Measurements from ENCODE around the gene POLR1E.

The POLR1E gene

GRCh38 chr9:37464006-37464405 is 21.7 kb upstream of the POLR1E start:
- Histone ChIP-seq H3K36me3 (ENCODE audit: control insufficient read depth, low read length) (peaks cover 14% of the 10 kb centered on the region; the same call in 1 of the 2 replicates), H3K9me3 (ENCODE audit: control insufficient read depth, insufficient read depth, low read length) (no peaks in the 10 kb centered on the region), H3F3A (ENCODE audit: control insufficient read depth, insufficient read depth) (no peaks in the 10 kb centered on the region), H3K4me3 (ENCODE audit: low read length) (peak overlapping the region; percentile 98), H3K27ac (ENCODE audit: low read depth, low read length) (peak overlapping the region; percentile 74; the same call in 1 of the 2 replicates), H3K4me2 (ENCODE audit: low read length) (peak overlapping the region; percentile 86), H3K27me3 (ENCODE audit: control insufficient read depth, low read length) (no peaks in the 10 kb centered on the region), H3K4me1 (ENCODE audit: control insufficient read depth, low read length) (peaks cover 34% of the 10 kb centered on the region), H4K20me1 (ENCODE audit: control insufficient read depth, insufficient read depth, low read depth, low read length) (0 out of 2 replicates have a peak, but pooled peaks cover 6% of the 10 kb centered on the region), H3K79me2 (ENCODE audit: control insufficient read depth, low read length) (peaks cover 58% of the 10 kb centered on the region), H3K9me2 (replicated peaks; ENCODE audit: control insufficient read depth, low read length) (no peaks in the 10 kb centered on the region)
- no peak for TF ChIP-seq CTCF (IDR thresholded peaks at IDR 0.05; ENCODE audit: low read depth, low read length, poor library complexity, severe bottlenecking)
- no peak for TF ChIP-seq EZH2phosphoT487 (IDR thresholded peaks at IDR 0.05; ENCODE audit: borderline replicate concordance, low read length)

GRCh38 chr9:37464426-37465248 is 21.1 kb upstream of the POLR1E start:
- no peaks in the 10 kb centered on the region for H3K9me2 ChIP-seq (replicated peaks; ENCODE audit: control insufficient read depth, low read length)
- peaks cover 54% of the 10 kb centered on the region for H3K79me2 ChIP-seq (ENCODE audit: control insufficient read depth, low read length)
- H3F3A ChIP-seq (ENCODE audit: control insufficient read depth, insufficient read depth) = no peaks in the 10 kb centered on the region
- peak overlapping the region; percentile 74 for H3K27ac ChIP-seq (ENCODE audit: low read depth, low read length)
- H3K4me3 ChIP-seq (ENCODE audit: low read length) = peak overlapping the region; percentile 98
- H3K9me3 ChIP-seq (ENCODE audit: control insufficient read depth, insufficient read depth, low read length) = no peaks in the 10 kb centered on the region
- no peaks in the 10 kb centered on the region for H3K27me3 ChIP-seq (ENCODE audit: control insufficient read depth, low read length)
- peak overlapping the region; percentile 86 for H3K4me2 ChIP-seq (ENCODE audit: low read length)
- peaks cover 14% of the 10 kb centered on the region; the same call in 1 of the 2 replicates for H3K36me3 ChIP-seq (ENCODE audit: control insufficient read depth, low read length)
- H4K20me1 ChIP-seq (ENCODE audit: control insufficient read depth, insufficient read depth, low read depth, low read length) = 0 out of 2 replicates have a peak, but pooled peaks cover 6% of the 10 kb centered on the region
- H3K4me1 ChIP-seq (ENCODE audit: control insufficient read depth, low read length) = peaks cover 34% of the 10 kb centered on the region
- TF ChIP-seq EZH2phosphoT487 (IDR thresholded peaks at IDR 0.05; ENCODE audit: borderline replicate concordance, low read length) = no peak
- TF ChIP-seq CTCF (IDR thresholded peaks at IDR 0.05; ENCODE audit: low read depth, low read length, poor library complexity, severe bottlenecking) = no peak

GRCh38 chr9:37465249-37466036 is 20.3 kb upstream of the POLR1E start, which contains the start of gene ZBTB5:
Gene ZBTB5 (minus strand): TSS chr9:37465450. CDS start chr9:37442551, 22,899 bp downstream.
- H3K4me2 ChIP-seq (ENCODE audit: low read length) = peak within 1 kb of the TSS; percentile 99
- no peaks in the 10 kb centered on the region for H3K27me3 ChIP-seq (ENCODE audit: control insufficient read depth, low read length)
- no peaks in the 10 kb centered on the region for H3K9me2 ChIP-seq (replicated peaks; ENCODE audit: control insufficient read depth, low read length)
- H3K9me3 ChIP-seq (ENCODE audit: control insufficient read depth, insufficient read depth, low read length) = no peaks in the 10 kb centered on the region
- peaks cover 34% of the 10 kb centered on the region for H3K4me1 ChIP-seq (ENCODE audit: control insufficient read depth, low read length)
- H3K79me2 ChIP-seq (ENCODE audit: control insufficient read depth, low read length) = peaks cover 46% of the 10 kb centered on the region
- peak within 1 kb of the TSS; percentile 98 for H3K4me3 ChIP-seq (ENCODE audit: low read length)
- no peak for TF ChIP-seq EZH2phosphoT487 (IDR thresholded peaks at IDR 0.05; ENCODE audit: borderline replicate concordance, low read length)
- TF ChIP-seq CTCF (IDR thresholded peaks at IDR 0.05; ENCODE audit: low read depth, low read length, poor library complexity, severe bottlenecking) = no peak
- H3K36me3 ChIP-seq (ENCODE audit: control insufficient read depth, low read length) = peaks cover 14% of the 10 kb centered on the region; the same call in 1 of the 2 replicates
- H3F3A ChIP-seq (ENCODE audit: control insufficient read depth, insufficient read depth) = peaks cover 4% of the 10 kb centered on the region; the same call in 1 of the 2 replicates
- 0 out of 2 replicates have a peak, but pooled peaks cover 6% of the 10 kb centered on the region for H4K20me1 ChIP-seq (ENCODE audit: control insufficient read depth, insufficient read depth, low read depth, low read length)
- peak within 1 kb of the TSS; percentile 74 for H3K27ac ChIP-seq (ENCODE audit: low read depth, low read length)
